DND-41 (cell line): ENCODE data around the gene CLDN9.

ENCODE experiments used
- CTCF ChIP-seq: IDR thresholded peaks from 2 replicates; pipeline ENCODE4 v1.5.1; 2012; ENCODE audit warnings: borderline replicate concordance, low read length, moderate library complexity, mild to moderate bottlenecking; ENCODE audit not compliant: poor library complexity, severe bottlenecking; ENCODE audit errors: extremely low read depth
- EZH2 ChIP-seq: IDR thresholded peaks from 3 replicates; pipeline ENCODE4 v1.6.1; 2012; ENCODE audit warnings: borderline replicate concordance, low read depth, mild to moderate bottlenecking, moderate library complexity, low read length, inconsistent platforms; ENCODE audit not compliant: severe bottlenecking

GRCh38 chr16:3047387-3047720 lies 34.6 kb downstream of the CLDN9 start:
- TF ChIP-seq CTCF (no peak), EZH2 (no peak)
